Bone marrow (tissue), 2 donors: ENCODE results near the gene RUBCN.
"Not testable (repeated sequence)": the region's sequence is repeated elsewhere in the genome, so short reads cannot be mapped to it uniquely, and the experiment has no call there.

Experiments used
- DNase-seq, 2 donors: peaks; one replicate each; lab custom pipeline; 2025; lab: John Stamatoyannopoulos, UW

The RUBCN gene

GRCh38 chr3:197657541-197658292, 79.0 kb downstream of the RUBCN start:
- DNase-seq: not testable (repeated sequence)

GRCh38 chr3:197656960-197657359, 79.7 kb downstream of the RUBCN start:
- DNase-seq: not testable (repeated sequence)

GRCh38 chr3:197656129-197656528, 80.6 kb downstream of the RUBCN start:
- not testable (repeated sequence) for DNase-seq

- DNase-seq: not testable (repeated sequence)
These were observed 81.7 kb downstream of the RUBCN start for GRCh38 chr3:197654998-197655330.

DNA sequence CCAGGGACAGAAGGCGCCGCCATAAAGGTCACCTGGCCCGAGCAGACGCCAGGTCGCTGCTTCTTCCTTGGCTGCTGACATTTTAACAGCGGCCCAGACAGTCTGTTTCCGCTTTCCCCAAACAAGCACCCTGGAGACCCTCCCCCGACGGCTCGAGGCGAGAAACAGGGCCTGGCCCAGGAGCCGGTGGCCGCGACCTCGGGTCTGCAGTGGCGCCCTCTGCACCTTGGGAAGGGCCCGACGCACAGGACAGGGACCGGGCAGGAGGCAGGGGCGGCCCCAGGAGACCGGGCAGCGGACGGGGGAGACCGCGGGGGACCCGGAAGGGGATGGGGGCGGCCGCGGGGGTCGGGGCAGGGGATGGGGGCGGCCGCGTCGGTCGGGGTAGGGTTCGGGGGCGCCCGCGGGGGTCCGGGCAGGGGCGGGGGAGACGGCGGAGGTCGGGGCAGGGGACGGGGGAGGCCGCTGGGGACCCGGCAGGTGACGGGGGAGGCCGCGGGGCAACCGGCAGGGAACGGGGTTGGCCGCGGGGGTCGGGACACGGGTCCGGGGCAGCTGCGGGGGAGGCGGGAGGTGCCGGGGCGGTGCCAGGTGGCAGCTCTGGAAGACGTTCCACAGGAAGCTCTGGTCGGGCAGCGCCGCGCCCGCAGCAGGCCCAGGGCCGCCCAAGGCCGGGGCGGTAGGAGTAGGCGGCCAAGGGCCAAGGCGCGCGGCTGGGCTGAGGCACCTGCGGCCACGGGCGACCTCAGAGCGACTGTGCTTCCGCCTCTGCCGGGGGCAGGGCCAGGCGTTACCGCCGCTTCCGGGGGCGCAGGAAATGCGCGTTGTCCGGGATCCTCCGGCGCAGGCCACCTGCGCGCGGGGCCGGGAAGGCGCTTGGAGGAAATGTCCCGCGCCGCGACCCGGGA, 82.4 kb downstream of the RUBCN start:
- DNase-seq: not testable (repeated sequence)

GRCh38 chr3:197652860-197653259, 83.8 kb downstream of the RUBCN start:
- not testable (repeated sequence) for DNase-seq

DNA sequence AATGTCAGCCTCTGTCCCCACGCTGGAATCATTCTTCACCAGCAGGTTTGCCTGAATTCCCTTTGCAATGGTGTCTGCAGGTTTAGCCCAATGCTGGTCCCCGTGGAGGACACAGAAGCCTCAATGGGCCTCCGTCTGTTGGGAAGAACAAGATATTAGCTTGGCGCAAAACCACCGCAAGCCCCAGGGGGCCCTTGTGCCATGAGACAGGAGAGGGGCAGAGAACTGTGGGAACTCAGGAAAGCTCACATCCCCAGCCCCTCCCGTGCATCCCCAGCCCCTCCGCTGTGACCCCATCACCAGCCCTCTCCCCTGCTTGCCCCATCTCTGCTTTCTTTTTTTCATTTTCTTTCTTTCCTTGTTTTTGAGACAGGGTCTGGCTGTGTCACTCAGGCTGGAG, 89.1 kb downstream of the RUBCN start:
- not testable (repeated sequence) for DNase-seq

GRCh38 chr3:197647191-197647590, 89.5 kb downstream of the RUBCN start:
- not testable (repeated sequence) for DNase-seq

DNA sequence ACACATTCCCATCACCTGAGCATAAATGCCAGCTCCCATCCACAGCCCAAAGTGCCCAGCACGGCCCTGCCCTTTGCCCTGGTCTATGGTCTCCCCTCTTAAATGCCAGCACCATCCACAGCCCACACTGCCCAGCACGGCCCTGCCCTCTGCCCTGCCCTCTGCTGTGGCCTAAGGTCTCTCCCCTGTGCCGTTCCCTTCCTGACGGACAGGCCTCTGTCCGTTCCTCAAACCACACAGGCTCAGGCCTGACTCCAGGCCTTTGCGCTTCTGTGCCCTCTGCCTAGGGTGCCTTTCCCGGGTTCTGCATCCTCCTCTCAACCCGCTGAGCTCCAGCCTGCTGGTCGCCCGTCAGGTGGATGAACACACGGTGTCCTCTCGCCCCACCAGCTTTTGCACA, 90.4 kb downstream of the RUBCN start:
- not testable (repeated sequence) for DNase-seq

- not testable (repeated sequence) for DNase-seq
These were observed 99.1 kb downstream of the RUBCN start for GRCh38 chr3:197637556-197637955.

GRCh38 chr3:197631989-197632388, 104.7 kb downstream of the RUBCN start:
- not testable (repeated sequence) for DNase-seq

DNA sequence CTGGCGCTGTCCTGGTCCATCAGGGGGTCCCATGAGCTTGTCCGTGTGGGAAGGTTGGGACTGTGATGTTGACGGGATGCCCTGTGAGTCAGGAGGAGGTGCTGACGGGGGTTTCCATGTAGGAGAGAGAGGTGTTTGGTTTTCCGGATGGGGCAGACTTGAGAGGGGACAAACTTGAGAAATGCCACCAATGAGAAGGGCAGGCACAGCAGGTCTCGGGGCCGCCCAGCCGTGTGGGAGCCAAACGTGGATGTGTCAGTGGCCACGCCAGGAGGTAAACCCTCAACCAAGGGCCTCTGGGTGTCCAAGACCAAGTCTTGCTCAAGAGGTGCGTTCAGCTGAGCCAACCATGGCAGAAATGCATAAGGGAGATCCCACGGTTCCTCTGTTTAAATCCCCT, 105.9 kb downstream of the RUBCN start:
- not testable (repeated sequence) for DNase-seq

DNA sequence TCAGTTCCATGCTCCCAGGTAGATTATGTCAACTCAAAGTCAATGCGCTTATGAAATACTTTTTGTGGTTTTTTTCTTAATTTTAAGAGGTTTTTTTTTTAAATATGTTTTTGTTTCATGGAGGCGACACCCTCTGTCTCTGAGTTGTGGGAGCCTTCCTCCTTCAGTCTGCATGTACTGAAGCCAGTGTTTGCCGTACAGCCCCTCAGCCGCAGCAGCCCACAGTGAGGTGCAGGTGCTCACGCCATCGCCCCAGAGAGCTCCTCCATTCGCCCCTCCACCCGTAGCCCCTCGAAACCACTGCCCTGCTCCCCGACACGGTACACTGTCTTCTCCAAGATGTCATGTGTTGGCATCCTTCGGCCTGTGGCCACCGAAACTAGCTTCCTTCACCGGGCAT, 107.4 kb downstream of the RUBCN start:
- DNase-seq: not testable (repeated sequence)

DNA sequence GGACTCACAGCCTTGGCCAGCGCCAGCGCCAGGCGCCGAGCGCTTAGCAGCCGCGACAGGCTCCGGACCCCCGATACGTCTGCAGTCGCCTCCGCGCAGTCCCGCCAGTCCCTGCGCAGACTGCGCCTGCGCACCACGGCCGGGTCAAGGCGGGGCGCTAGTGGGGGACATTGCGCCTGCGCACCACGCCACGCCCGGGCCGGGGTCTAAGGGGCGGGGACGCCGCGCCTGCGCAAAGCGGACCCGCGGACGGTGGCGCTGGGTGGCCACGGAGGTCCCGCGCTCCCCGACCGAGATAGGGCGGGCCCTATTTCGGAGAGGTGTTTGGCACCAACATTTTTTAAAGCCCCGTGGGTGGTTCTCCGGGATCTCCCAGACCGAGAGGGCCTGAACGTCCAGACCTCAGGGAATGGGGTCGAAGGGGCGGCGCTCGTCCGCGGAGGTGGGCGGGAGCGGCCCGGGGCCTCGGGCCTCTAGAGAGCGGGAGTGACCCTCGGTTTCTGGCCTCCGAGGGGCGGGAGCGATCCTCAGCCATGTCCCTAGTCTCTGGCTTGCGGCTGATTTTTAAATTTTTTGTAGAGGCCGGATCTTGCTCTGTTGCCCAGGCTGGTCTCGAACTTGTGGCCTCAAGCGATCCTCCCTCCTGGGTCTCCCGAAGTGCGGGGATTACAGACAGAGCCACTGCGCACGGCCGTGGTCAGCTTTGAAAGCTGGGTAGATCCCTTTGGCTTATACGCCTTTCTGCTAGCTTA, 108.8 kb downstream of the RUBCN start:
- not testable (repeated sequence) for DNase-seq

- DNase-seq: not testable (repeated sequence)
These were observed 109.4 kb downstream of the RUBCN start for GRCh38 chr3:197627158-197627771.

DNA sequence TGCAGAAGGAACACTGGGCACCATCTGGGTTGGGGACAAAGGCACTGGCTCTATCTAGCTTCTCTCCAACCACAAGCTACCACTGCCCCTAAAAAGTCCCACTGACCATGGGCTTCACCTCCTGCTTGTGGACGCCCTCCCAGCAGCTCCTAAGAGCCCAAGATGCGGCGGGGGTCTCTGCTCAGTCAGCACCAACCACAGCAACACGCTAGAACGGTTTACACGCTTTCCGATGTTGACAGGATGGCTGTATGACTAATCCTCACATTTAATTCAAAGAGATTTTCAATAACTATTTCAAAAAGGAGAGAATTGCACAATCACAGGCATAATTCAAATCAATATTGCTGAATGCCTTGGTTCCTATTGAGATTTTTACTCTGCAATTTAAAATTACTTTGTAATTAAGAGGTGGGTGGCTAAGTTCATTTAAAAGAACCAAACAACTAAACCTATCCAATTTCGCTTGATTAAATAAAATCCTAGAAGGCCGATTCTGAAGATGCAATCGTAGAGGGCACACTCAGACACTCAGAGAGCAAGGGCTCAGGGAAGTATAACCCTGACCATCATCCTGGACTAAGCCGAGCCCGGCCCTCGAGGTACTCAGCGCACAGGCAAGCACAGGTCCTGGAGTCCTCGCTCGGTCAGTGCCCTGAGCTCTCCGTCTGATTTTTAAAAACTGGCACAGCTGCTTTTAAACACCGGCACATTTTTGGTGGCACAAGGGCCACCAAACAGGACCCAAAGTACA, 110.1 kb downstream of the RUBCN start:
- DNase-seq: not testable (repeated sequence)

- DNase-seq: not testable (repeated sequence)
These were observed 115.2 kb downstream of the RUBCN start for GRCh38 chr3:197621478-197621877.
